GM21390 (cell line): ENCODE results near the gene KAZN.
"Not testable (repeated sequence)": the region's sequence is repeated elsewhere in the genome, so short reads cannot be mapped to it uniquely, and the experiment has no call there.

Experiments used
- ATAC-seq: cut with Tn5 transposase; IDR thresholded peaks from one replicate; pipeline ENCODE4 v1.9.1; 2021; ENCODE audit not compliant: unreplicated experiment

The KAZN gene

DNA sequence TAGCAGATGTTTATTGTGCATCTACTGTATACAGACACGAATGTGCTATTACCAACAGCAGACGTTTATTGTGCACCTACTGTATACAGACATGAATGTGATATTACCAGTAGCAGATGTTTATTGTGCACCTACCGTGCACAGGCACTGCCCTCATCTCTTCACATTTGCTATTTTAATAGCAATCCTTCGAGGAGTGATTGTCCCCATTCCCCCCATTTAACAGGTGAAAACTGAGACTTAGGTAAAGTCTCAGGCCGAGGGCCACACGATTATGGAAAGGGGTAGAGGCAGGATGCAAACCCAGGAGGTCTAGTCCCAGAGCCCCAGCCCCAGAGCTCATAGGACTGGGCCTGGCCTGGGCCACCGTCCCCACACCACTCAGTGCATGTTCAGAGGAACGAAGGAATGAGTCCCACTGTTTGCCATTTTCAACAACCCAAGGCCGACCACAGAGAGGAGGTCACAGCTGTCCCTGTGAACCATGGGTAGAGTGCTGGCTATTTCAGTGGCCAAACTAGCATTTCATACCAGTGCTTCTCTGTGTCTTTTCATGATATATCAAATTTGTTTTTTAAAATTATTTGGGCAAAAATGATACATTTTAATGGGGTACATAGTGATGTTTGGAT lies 440.6 kb downstream of the KAZN start:
- ATAC-seq = no peak

GRCh38 chr1:15039901-15040300 lies 441.4 kb downstream of the KAZN start:
- no peak for ATAC-seq

DNA sequence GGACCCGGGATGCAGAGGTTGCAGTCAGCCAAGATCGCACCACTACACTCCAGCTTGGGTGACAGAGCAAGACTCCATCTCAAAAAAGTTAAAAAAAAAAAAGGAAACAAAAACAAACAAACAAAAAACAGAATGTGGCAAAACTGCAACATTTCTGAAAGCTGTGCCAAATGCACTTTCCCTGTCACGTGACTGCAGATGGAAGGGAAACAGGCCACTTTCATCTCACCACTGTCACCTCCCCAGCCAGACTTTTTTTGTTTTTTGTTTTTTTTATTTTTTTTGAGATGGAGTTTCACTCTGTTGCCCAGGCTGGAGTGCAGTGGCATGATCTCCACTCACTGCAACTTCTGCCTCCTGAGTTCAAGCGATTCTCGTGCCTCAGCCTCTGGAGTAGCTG lies 442.2 kb downstream of the KAZN start:
- not testable (repeated sequence) for ATAC-seq

GRCh38 chr1:15042866-15043265 lies 444.4 kb downstream of the KAZN start:
- ATAC-seq = no peak

DNA sequence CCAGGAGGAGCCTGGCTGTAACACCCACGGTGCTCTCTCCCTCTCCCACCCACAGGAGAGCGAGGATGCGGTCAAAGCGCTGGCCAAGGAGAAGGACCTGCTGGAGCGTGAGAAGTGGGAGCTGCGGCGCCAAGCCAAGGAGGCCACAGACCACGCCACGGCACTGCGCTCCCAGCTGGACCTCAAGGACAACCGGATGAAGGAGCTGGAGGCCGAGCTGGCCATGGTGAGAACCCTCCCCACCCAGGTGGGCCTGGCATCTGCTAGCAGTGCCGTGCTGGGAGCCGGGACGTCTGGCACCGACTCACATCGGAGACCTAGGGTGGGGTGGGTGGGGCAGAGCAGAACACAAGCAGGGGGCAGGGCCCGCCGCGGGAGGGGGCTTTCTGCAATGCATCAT lies 445.4 kb downstream of the KAZN start:
- no peak for ATAC-seq

- no peak for ATAC-seq
Observed at GRCh38 chr1:15045123-15045522, 446.6 kb downstream of the KAZN start.

DNA sequence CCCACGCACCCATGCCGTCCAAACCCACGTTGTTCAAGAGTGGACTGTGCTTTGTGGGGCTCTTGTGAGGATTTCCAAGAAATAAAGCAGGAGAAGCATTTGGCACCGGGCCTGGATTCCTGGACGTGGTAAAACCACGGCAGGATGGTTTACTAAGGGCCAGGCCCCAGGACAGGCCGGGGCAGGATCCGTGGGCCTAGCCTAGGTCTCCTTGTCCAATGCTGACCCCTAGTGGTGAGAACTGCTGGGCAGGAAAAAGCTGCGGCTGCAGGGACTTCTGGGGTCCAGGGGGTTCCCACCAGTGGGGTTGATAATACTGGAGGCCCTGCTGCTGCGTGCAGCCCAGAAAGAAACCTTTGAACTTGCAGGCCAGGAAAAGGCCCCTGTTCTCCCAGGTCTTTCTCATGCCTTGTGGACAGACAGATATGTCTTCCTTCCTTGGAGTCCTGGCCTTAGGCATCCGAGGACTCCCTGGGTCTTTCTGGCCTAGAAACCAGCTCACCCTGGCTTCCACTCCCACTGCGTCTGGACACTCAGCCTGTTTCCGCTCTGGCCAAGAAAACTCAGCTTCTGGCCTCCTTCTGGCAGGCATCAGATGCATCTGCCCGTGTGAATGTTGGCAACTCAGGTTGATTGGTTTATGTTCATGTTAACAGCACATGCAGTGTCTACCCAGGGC lies 448.1 kb downstream of the KAZN start:
- ATAC-seq = no peak

- no peak for ATAC-seq
Observed at GRCh38 chr1:15047237-15047636, 448.8 kb downstream of the KAZN start.

DNA sequence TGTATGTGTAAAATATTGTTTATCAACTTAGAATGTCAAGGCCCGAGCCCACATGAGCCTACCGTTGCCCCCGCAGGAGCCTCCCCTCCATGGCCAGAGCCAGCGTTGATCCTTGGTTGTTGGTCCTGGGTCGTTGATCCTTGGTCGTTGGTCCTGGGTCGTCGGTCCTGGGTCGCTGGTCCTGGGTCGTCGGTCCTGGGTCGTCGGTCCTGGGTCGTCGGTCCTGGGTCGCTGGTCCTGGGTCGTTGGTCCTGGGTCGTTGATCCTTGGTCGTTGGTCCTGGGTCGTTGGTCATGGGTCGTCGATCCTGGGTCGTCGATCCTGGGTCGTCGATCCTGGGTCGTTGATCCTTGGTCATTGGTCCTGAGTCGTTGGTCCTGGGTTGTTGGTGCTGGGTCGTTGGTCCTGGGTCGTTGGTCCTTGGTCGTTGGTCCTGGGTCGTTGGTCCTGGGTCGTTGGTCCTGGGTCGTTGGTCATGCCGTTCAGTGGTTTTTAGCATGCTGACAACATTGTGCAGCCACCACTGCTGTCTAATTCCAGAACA lies 450.0 kb downstream of the KAZN start:
- ATAC-seq = no peak

GRCh38 chr1:15049067-15049466 lies 450.6 kb downstream of the KAZN start:
- no peak for ATAC-seq

DNA sequence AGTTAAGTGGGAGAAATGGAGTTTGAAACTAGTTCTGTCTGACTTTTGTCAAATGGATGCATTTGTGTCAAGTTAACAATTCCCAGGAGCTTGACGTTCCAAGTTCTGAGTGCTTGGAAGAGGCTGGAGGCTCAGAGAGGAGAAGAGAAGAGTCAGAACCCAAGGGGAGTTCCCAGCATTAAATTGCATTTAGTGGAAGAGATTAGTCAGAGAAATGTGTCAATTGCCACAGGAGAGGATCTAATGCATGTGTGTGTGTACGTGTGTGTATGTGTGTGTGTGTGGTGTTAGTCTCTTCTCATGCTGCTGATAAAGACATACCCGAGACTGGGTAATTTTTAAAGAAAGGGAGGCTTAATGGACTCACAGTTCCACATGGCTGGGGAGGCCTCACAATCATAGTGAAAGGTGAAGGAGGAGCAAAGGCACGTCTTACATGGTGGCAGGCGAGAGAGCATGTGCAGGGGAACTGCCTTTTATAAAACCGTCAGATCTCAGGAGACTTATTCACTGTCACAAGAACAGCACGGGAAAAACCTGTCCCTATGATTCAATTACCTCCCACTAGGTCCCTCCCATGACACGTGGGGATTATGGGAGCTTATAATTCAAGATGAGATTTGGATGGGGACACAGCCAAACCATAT lies 453.5 kb downstream of the KAZN start:
- ATAC-seq = no peak

GRCh38 chr1:15053153-15053552 lies 454.7 kb downstream of the KAZN start:
- ATAC-seq = no peak

DNA sequence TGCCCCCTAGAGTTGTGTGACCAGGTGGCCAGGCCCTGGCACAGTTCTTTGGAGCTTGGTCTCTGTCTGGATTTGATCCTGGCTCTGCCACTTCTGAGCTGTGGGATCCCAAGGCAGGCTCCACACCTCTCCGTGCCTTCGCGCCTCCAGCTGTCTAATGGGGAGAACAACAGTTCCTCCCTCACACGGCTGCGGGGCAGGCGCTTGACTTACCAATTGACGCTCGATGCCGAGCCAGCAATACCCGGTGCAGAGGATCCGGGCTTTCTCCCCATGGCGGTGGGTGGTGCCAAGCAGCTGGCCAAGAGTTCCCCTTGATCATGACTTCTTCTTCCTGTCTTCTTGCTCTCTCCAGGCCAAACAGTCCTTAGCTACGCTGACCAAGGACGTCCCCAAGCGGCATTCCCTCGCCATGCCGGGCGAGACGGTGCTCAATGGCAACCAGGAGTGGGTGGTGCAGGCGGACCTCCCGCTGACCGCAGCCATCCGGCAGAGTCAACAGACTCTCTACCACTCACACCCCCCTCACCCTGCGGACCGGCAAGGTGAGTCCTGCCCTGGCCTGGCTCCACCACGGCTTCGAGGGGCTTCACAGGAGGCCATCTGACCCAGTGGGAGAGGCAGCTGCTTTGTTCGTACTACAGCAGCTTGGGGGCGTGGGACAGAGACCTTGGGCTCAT lies 457.4 kb downstream of the KAZN start:
- ATAC-seq = no peak

- no peak for ATAC-seq
Observed at GRCh38 chr1:15056515-15057285, 458.2 kb downstream of the KAZN start.

DNA sequence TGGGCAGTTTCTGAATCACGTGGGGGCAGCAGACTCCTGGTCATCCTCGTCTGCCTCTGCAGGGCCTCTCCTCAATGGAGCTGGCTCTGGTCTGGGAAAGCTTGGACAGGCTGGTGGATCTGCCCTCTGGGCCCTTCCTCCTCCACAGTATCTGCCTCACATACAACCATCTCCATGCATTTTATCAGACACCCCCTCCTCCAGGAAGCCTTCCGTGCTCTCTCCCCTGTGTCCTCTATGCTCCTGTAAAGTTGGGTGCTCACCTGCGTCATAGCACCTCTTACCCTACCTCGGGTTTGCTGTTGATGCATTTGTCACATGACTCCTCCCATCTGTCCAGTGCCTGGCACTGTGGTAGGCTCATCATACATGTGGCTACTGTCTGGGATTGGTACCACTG lies 459.3 kb downstream of the KAZN start:
- no peak for ATAC-seq

- no peak for ATAC-seq
Observed at GRCh38 chr1:15058261-15058660, 459.8 kb downstream of the KAZN start.

DNA sequence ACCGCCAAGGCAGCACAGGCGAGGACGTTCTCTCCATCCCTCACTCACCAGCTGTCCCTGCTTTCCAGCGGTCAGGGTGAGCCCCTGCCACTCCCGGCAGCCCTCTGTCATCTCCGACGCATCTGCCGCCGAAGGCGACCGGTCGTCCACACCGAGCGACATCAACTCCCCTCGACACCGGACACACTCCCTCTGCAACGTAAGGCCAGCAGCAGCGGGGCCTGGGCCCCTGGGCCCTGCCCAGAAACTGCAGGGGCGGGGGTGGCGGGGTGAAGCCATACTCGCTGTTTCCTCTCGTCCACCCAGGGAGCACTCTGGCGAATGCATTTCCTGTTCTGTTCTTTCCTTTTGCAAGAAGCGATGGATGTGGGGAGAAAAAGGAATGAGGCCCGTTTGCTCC lies 461.6 kb downstream of the KAZN start:
- no peak for ATAC-seq

GRCh38 chr1:15062479-15063099 lies 464.1 kb downstream of the KAZN start:
- no peak for ATAC-seq

GRCh38 chr1:15063346-15063745 lies 464.9 kb downstream of the KAZN start:
- no peak for ATAC-seq

GRCh38 chr1:15063783-15064182 lies 465.3 kb downstream of the KAZN start:
- ATAC-seq = no peak
